Liver (tissue), 3 donors: ENCODE results near the gene VEGFA.

ENCODE experiments used
- CTCF ChIP-seq: fragments of 150-350 bp; IDR thresholded peaks from 2 replicates; pipeline ENCODE4 v1.5.1; 2017; ENCODE audit warnings: improper control_type of control experiment, low read depth, low read length; ENCODE audit not compliant: missing input control
- RAD21 ChIP-seq, 2 donors: IDR thresholded peaks; 2 replicates each; pipeline ENCODE4 v1.6.1; 2016; ENCODE audit warnings: antibody characterized with exemption in 2 of 2, mild to moderate bottlenecking in 2 of 2
- donor health status: healthy.
- donor health status: healthy.

- TF ChIP-seq CTCF (no peak), RAD21 (IDR thresholded peaks at IDR 0.05) (no peak)
Measured at GRCh38 chr6:43735642-43736199, 34.3 kb upstream of the VEGFA start.
